ENCODE data around the gene ECEL1.

ECEL1 gene

GRCh38 chr2:232438951-232439757 is 48.5 kb downstream of the ECEL1 start:
- peak; percentile 28 for TF ChIP-seq CTCF (IDR thresholded peaks at IDR 0.05; ENCODE audit: insufficient read depth, missing control alignments)
- no peak for FAIRE-seq
- no peak for DNase-seq (ENCODE audit: insufficient read length, low spot score)

DNA sequence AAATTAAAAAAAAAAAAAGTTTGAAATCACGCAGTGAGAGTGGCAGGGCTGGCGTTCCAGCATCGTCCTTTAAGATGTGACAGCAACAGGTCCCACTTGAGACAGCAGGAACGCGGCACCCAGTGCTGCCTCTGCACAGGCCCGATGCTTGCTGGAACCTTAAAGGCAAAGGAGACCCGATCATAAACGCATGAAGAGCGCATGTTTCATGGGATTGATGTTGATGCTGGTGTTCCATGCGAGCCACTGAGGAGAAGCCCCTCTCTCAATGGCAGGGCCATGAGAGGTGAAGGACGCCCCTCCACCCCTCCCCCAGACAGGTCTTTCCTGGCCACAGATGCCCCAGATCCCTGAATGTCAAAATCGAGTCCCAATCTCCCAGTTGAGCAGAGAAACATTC is 49.5 kb downstream of the ECEL1 start:
- DNase-seq (ENCODE audit: insufficient read length, low spot score): no peak
- no peak for FAIRE-seq
- no peak for TF ChIP-seq CTCF (IDR thresholded peaks at IDR 0.05; ENCODE audit: insufficient read depth, missing control alignments)

DNA sequence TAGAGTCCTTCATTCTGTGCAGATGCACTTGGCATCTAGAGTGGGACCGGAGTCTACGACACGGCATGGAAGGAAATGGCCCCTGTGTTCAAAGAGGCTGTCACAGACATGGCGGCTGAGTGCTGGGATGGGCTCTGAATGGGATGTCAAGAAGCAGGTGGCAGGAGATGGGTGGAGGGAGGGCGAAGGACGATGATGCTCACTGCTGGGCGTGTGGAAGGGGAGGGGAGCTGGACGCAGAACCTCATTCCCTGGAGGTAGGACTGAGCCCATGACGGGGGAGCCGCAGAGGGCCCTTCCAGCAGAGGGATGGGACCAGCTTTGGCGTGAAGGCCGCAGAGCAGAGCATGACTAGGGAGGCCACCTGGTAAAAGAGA is 50.5 kb downstream of the ECEL1 start:
- FAIRE-seq (no peak), DNase-seq (ENCODE audit: insufficient read length, low spot score) (no peak)
- no peak for TF ChIP-seq CTCF (IDR thresholded peaks at IDR 0.05; ENCODE audit: insufficient read depth, missing control alignments)

GRCh38 chr2:232436381-232437194 is 51.0 kb downstream of the ECEL1 start:
- DNase-seq (ENCODE audit: insufficient read length, low spot score) (no peak), FAIRE-seq (no peak)
- TF ChIP-seq CTCF (IDR thresholded peaks at IDR 0.05; ENCODE audit: insufficient read depth, missing control alignments): no peak

DNA sequence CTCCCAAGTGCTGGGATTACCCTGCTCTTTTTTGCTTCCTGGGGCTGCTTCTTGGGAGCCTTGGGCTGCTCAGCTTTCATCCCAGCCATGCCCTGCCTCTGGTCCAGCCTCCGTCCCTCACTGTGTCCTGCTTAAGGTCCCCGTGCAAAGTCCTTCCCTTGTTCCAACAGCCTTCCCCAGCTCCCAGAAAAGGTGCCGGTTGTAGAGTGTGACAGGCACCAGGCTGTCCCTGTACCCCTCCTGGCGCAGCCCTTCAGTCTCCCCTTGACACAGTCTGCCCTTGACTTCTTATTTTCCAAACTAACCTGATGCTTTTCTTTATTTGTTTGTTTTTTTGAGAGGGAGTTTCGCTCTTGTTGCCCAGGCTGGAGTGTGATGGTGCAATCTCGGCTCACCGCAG is 51.8 kb downstream of the ECEL1 start:
- FAIRE-seq (no peak), DNase-seq (ENCODE audit: insufficient read length, low spot score) (no peak)
- no peak for TF ChIP-seq CTCF (IDR thresholded peaks at IDR 0.05; ENCODE audit: insufficient read depth, missing control alignments)

- no peak for DNase-seq (ENCODE audit: insufficient read length, low spot score)
- TF ChIP-seq CTCF (IDR thresholded peaks at IDR 0.05; ENCODE audit: insufficient read depth, missing control alignments): no peak
- no peak for FAIRE-seq
Measured at GRCh38 chr2:232435375-232435648, 52.3 kb downstream of the ECEL1 start.
